ENCODE results near the gene PLD1.

PLD1 gene

GRCh38 chr3:171556574-171557145 is 253.6 kb downstream of the PLD1 start:
- no peak for DNase-seq

DNA sequence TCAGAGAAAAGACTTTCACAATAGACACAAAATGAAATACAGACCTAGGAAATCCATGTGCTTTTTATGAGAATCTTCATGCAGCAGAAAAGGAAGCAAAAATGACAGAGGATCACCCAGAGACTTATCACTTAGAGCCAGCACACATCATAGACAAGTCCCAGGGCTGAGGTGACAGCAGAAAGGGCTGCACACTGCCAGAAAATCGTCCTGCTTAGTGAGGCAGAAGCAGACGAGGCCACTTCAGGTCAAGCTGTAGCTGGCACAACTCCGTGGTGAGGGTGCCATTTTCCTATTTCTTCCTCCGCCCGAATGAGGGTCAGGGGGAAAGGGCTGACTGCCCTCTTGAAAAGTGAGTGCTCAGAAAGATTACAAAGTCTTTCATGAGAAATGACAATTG is 254.1 kb downstream of the PLD1 start:
- DNase-seq = no peak

GRCh38 chr3:171553086-171553485 is 257.2 kb downstream of the PLD1 start:
- DNase-seq = no peak

GRCh38 chr3:171552531-171552930 is 257.8 kb downstream of the PLD1 start:
- no peak for DNase-seq

GRCh38 chr3:171551296-171551695 is 259.0 kb downstream of the PLD1 start:
- DNase-seq = no peak

Measured in stimulated activated naive CD4-positive, alpha-beta T cell treated with Interleukin-2 at 50 U/mL for 16 hours (primary cell).